GOT3 (cell line): ENCODE measurements around the gene OLA1.

Experiments used
- DNase-seq: peaks from one replicate; lab custom pipeline; 2025; ENCODE audit warnings: mixed read lengths; lab: John Stamatoyannopoulos, UW

Gene OLA1

DNA sequence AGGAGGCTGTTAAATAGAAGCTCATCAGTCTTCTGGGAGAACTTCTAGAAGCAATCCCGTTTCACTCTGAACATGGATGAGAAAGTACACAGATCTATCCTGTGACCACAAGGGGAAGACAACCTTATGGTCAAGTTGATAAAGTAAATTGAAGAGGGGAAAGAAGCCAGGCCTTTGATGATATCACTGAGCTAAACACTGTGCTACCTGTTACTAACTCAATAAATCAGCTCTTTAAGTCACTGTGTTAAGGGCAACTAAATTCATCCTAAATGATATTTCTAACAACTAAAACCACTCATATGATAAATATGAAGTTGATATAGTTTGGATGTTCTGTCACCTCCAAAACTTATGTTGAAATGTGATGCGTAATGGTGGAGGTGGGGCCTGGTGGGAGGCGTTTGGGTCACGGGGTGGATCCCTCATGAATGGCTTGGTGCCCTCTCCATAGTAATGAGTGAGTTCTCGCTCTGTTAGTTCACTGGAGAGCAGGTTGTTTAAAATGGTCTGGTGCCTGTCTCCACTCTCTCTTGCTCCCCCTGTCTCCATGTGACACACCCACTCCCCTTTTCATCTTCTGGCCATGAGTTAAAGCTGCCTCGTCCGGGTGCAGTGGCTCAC, 23.6 kb downstream of the OLA1 start:
- no peak for DNase-seq

DNA sequence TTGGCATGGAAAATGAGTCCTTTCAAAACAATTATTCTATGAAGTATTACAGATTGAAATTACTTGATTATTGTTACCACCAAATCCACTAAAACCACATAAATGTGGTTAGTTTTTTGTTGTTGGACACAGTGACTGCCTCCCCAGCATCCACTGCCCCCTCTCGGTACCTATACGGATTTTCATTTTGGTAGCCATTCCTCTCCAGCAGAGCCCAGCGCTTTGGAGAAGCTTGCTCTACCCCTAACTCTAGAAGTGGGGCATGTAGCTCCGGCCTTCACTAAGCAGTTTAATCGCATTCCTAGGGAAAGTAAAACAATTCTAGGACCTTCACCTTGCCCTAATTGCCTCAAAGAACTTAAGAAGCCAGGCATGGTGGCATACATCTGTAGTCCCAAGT, 24.2 kb downstream of the OLA1 start:
- DNase-seq, result no peak

DNA sequence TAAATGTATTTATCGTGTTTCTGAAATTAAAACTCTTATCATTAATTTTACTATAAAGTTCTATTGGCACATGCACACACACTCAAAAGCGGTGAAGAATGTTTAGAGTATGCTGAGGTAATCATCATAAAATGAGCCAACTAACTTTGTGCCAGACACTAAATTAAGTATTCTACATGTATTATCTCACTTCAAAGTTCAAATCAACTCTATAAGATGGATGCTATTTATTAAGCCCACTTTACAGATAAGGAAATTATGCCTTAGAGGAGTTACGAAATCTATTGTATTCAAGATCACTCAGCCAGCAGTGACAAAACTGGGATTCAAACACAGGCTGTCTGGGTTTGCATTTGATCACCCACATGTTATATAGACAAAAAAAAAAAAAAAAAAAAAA, 24.9 kb downstream of the OLA1 start:
- no peak for DNase-seq

DNA sequence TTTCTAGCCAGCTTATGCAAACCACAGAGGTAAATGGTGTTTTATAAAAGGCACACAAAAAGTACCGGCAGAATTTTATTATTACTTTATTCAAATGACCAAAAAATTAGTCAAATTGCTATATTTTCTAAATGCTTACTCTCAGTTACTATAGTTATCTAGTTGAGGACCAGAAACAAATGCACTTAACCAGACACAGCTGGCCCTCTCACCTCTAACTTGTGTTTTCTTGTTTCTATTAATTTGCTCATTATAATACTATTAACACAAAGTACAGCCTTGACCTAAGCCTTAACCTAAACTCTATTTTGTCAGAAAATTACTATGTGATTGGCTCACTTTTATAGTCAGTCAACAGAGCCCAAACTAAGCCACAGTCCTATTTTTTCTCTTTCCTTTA, 26.2 kb downstream of the OLA1 start:
- DNase-seq, result no peak

DNA sequence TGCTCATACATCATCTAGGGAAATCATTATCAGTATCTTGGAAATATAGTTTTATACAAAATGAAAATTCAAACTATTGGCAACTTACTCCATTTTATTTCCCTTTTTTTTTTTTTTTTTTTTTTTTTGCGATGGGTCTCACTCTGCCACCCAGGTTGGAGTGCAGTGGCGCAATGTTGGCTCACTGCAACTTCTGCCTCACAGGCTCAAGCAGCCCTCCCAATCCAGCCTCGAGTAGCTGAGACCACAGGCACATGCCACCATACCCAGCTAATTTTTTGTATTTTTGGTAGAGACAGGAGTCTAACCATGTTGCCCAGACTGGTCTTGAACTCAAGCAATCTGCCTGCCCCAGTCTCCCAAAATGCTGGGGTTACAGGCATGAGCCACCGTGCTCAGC, 29.0 kb downstream of the OLA1 start:
- DNase-seq, result no peak

DNA sequence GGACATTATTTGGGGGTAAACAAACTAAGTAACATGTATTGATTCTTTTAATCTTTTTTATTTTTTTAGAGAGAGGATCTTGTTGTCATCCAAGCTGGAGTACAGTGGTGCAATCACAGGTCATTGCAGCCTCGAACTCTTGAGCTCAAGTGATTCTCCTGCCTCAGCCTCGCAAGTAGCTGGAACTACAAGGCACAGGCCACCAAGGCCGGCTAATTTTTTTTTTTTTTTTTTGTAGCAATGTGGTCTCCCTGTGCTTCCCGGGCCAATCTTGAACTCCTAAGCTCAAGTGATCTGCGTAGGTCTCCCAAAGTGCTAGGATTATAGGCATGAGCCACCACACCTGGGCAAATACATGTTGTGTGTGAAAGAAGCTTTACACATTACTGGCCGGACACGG, 29.6 kb downstream of the OLA1 start:
- DNase-seq, result no peak

DNA sequence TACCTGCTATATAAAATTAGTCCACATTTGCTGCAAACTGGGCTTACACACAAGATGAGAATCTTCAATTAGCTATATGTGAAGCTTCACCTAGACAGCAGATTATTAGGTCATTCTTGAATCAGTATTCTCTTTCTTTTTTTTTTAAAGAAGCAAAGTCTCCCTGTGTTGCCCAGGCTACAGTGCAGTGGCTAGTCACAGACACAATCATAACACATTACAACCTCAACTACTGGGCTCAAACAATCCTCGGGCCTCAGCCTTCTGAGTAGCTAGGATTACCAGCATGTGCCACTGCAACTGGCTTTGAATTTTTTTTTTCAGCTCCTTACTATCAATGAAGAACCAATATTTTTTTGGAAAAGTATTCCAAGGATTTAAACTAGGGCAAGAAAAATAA, 30.5 kb downstream of the OLA1 start:
- no peak for DNase-seq

DNA sequence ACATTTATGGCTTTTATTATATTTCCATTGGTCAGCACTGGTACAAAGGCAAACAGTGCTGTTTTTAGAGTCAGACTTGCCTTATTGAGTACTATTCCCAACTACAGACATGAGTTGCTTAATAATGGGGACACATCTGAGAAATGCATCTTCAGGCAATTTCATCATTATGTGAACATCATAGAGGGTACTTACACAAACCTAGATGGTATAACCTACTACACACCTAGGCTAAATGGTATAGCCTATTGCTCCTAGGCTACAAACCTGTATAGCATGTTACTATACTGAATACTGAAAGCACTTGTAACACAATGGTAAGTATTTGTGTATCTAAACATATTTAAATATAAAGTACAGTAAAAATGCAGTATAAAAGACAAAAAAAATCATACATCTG, 36.4 kb downstream of the OLA1 start:
- no peak for DNase-seq

DNA sequence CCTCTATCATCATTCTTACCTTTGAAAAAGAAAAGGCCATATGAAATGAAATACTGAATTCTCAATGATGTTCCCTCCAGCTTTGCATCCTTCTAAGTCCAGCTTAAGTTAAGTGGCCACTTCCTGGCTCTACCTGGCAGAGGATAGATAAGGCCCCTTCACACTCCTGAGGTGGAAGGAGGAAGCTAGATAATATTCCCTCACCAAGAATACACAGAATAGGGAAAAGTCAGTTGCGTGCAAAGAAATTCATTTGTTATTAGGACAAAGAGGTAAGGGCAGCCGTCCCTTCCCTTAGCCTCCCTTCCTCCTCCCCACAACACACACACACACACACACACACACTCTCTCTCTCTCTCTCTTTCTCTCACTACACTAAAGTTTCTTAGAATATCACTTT, 37.5 kb downstream of the OLA1 start:
- no peak for DNase-seq

DNA sequence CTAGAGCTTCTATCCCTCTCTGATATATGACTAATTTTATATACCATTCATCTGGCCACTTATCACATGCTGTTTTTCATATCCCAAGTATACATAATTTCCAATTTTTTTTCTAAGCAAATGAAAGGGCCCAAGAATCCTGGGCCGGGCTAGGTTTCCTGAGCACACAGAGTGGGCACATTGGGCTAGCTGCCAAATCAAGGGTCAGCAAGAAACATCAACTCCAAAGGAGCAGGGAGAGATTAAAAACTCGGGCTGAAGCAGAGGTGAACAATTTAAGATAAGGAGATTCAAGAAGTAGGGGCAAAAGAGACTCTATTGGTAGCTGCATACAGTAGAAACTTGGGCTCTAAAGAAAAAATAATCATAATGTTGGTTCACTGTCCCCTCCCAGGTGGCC, 39.0 kb downstream of the OLA1 start:
- no peak for DNase-seq

DNA sequence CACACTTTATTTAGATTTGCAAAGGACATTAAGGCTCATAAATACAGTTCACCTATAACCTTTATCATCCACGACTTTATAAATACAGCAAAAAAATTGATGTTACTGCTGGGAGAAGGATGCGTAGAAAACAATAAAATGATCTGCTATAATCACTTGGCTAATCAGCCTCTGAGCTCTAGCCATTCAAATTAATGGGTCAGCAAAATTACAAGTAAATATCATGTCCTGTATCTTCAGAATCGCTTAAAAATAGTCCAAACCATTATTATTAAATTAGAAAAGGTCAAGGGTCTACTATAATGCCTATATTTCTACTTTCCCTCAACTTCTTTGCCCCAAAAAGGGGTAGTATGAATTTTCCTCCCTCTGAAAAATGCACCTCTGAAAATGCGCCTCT, 40.3 kb downstream of the OLA1 start:
- no peak for DNase-seq

DNA sequence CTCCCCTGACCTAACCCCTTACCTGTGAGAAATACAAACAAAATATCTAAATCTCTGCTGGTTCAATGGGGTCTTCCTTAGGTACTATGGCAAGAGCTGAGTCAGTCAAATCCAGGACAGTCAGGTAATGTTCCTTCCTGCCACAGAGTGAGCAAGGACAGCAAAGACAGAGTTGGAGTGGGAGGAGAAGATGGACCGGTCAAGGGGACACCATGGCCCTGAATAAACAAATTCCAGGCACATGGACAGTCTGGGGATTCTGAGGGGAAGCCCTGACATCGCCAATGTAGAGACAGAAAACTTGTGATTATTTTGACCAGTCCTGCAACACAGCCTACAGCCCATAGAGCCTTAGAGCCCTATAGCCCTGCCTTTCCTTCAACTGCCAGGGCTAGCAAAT, 42.8 kb downstream of the OLA1 start:
- no peak for DNase-seq

DNA sequence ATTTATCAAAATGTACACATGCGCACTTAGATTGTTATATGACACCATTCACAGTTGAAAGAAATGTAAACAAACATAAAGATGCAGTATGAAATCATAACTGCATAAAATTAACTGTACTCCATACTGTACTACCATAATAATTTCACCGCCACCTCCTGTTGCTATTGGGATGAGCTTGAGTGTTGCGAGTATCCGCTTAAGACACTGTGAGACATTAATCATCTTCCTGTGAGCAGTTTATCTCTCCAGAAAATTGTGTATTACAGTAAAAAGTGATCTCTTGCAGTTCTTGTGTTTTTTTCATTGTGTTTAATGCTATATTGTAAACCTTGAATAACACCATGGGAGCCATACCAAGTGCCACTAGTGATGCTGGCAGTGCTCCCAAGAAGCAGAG, 46.1 kb downstream of the OLA1 start:
- no peak for DNase-seq

DNA sequence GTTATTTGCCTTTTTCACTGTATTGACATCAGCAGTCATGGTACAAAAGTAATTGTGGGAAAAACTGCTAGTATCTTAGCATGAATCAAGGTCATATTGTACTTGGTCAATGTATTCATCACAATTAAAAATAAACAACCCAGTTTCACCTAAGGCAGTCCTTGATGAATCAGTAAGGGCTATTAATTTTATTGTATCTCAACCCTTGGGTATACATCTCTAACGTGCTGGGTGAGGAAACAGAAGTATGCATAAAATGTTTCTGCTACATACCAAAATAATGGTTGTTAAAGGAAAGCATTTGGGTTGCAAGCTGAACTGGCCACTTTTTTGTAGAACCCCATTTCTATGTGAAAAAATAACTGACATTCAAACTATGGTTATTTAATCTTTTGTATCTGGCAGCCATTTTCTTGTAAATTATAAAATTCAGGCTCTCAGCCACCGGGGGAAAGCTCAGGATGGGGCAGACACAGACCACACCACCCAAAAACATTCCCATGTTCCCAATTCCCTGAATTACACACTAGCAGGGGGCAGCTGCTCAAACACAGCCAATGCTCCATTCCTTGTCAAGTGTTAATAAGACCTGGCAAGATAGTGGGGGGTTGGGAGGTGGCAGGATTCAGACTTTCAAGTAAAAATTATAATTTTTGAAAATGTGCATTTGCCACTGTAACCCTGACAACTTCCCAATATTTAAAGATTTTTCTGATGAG, 49.3 kb downstream of the OLA1 start:
- no peak for DNase-seq

DNA sequence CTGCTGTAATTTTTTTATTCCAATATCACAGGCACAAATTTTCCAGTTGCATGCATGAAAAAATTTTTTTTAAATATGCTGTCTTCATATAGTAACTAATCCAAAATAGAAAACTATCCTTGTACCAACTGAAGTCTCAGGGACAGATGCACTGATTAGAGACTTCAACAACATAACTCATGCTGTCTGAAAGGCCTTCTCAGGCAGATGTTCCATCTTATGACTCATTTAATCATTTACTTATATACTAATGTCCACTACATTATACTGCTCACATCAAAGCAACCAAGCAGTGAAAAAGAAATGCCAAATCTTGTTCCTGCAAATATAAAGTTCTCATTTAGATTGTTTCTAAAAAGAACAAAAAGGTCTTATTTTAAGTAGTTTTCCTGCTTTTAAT, 53.1 kb downstream of the OLA1 start:
- no peak for DNase-seq

DNA sequence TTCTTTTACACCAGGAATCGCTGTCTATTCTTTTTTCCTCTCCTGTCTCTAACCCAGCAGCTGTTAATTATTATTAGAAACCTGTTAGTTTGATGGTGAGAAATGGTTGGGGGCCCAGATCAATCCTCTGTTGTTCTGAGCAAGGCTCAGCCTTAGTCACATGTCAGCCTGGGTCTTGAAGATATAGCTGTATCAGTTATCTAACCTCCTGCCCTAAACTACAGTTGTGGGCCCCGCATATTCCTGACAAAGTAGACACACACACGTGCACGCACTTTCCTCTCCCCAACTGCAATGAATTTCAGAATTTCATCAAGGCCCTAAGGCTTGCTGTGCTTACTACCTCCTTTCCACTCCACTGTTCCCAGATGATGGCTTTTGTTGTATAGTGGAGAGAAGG, 54.6 kb downstream of the OLA1 start:
- DNase-seq, result no peak

DNA sequence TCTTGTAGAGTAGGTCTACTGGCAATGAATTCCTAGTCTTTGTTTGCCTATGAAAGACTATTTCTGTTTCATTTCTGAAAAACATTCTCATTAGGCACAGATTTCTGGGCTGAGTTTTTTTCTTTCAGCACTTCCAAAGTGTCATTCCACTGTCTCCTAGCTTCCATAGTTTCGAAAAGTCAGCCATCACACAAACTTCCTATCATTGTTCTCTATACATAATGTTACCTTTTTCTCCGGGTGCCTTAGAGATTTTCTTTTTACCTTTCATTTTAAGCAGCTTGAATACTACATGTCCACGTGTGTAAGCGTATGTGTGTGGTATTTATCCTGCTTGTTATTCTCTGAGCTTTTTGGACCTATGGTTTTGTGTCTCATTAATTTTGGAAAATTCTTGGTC, 55.7 kb downstream of the OLA1 start:
- no peak for DNase-seq

DNA sequence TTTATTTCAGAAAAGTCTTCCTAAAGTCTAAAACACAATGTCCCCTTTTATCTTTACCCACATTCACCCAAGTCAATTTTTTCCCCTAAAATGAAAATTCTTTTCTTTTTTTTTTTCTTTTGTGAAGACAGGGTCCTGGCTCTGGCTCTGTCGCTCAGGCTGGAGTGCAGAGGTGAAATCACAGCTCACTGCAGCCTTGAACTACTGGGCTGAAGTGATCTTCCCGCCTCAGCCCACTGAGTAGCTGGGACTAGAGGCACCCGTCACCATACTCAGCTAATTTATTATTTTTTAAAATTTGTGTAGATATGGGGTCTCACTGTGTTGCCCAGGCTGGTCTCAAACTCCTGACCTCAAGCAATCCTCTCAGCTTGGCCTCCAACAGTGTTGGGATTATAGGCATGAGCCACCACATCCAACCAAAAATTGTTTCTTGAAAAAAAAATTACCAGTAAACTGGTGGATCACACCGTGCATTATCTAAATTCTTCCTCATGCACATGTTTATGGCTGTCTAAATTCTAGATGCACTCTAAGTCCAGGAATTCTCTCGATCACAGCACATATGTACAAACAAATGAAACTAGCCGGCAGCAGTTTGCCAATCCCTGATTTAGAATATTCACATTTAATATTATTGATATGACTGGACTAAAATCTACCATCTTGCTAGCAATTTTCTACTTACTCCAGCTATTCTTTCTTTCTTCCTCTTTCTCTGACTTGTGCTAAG, 56.8 kb downstream of the OLA1 start:
- no peak for DNase-seq

DNA sequence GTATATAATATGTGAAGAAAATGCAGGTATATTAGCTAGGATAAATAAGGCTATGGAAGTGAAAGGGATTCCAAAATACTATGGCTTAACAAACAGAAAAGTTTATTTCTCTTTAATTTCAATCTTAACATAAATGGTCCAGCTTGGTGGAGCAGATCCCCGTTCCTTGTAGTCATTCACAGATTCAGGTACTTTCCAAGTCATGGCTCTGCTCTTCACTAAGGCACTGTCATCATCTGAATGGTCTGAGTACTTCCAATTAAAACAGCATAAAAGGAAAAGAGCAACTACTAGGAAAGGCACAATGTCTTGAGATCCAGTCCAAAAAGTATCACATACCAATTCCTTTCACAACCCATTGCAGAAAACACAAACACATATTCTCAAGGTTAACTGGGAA, 63.4 kb downstream of the OLA1 start:
- no peak for DNase-seq

DNA sequence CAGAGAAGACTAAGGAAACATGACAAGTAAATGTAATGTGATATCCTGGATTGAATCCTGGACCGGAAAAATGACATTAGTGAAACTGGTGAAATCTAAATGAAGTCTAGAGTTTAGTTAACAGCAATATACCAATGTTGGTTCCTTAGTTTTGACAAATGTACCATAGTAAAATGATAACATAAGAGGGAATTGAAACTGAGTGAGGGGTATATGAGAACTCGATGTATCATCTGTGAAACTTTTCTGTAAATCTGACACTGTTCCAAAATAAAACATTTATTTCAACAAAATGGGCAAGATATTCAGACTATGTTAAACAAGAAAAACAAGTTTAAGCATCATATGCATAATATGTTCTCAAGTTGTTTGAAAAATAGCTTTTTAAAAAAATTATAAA, 63.8 kb downstream of the OLA1 start:
- no peak for DNase-seq

DNA sequence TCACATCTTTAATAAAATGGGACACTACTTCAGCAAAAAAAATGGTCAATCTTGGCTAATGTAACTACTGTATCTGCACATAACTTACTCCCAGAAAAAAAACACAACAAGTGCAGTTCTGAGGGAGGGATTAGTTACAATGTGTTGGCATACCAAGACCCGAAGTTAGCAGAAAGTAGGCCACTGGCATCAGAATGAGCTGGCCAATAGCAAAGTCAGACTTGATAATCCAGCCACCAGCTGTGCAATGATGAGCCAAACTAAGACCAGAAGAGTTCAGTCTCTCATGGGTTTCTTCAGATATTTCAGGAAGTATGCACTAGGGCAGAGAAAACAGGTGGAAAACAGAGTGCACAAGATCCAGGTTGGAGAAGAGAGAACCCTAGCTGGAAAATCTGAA, 65.3 kb downstream of the OLA1 start:
- no peak for DNase-seq

DNA sequence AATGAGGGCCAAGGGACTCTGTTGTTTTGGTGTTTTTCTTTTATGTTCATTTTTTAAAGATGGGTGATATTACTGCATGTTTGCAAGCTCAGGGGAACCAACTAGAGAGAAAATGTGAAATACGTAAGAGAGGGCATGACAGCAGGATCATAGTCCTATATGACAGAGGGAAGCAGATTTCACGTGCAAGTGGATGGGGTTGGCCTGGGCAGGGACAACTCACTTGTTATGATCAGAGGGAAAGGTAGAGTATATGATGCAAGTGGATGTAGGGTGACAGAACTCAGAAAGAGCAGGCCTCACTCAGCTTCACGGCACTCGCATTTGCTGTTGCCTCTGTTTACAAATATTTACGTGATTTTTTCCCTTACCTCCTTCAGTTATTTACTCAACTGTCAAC, 67.0 kb downstream of the OLA1 start:
- DNase-seq, result no peak

DNA sequence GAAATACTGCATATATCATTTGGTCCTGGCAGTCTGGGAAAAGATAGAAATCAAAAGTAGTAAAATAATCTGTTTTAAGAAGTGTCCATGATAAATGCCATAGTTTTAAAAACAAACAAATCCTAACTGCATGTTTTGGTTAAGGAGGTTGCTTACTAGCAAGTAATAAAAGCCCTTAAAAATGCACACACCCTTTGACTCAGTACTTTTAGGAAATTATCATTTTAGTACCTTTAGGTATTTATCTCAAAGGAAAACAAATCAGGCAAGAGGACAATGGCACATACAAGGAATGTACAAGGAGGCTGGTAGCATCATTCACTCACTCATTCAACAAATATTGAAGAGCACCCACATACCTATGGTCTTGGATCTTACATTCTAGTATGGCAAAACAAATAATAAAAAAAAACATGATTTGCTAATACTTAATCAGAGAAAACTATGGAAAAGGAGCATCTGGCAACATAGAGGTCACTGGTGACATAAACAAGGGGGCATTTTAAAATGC, 67.6 kb downstream of the OLA1 start:
- no peak for DNase-seq
